ENCODE measurements around the gene CBLL1.

CBLL1 gene

DNA sequence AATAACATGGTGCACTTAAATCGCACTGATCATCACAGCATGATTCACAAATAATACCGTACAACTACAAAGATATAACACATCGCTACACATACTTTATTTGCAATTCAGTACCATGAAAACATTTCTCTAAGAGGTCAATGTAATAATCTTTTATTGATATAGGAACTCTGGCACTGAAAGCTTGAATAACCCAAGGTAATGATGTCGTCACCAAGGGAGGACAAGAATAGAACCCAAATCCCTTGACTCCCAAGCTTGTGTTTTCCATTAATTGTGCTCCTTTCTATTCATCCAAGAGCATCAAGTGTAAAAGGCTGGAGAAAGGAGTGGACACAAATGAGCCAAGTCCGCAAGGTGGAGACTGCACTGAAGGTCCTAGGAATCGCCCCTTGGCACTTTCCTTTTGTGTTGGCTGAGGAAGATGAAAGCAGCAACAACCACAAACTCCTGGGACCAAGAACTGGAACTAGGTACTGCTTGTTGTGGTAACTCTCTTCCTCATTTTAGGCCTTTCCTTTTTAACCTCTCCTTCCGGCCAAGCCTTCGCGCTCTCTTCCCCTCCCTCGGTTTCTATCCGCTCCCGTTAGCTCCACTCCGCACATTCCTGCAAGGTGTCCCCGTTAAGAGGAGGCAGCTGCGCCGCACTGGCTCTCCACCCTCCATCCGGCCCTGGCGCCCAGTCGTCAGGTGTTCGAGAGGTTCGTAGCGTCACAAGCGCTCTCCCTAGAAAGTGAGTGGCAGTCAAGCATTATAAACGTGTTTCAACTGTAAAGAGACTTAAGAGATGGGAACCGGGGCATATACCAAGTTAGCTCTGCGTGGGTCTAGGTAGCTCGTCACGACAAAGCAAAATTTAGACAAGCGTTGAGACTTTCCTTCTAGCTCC, 1.0 kb upstream of the CBLL1 start:
- in situ Hi-C loops (cut with HindIII; ENCODE audit: low sequenced_read_pairs) = no loop called here

DNA sequence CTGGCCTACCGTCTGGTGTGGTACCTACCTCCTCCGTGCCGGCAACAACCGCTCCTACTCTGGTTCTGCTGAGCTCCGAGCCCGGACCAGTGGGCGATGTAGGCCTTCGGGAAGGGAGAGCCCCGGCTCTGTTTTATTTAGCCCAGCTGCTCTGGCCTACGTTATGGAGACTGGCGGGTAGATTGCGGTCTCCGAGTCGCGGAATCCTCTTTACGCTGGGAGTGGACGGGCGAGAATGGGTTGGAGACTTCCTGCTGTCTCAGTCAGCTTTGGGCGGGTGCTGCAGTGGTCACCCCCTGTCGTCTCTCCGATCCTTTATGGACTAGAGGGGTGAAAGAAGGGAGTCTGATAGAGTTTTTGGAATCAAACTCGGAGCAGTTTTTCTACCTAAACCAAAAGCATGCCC, 406 bp downstream of the CBLL1 start:
- in situ Hi-C loops (cut with HindIII; ENCODE audit: low sequenced_read_pairs) = no loop called here

DNA sequence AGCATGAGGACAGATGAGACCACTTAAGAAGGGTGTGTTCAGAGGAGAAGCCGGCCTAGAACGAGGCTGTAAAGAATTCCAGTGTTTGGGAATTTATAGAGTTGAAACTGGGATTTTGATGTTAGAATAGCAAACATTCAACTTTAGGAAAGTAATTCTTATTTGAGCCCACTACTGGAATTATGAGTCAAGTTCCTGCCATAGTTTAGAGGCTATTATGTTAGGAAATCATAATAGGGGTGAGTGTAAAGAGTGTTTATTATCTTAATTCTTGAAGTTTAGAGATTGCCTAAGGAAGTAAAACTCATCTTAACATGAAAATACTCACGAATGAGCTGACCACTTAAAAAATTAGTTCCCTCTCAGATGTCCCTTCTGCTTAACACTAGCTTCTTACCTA, 2.1 kb downstream of the CBLL1 start:
- in situ Hi-C loops (cut with HindIII; ENCODE audit: low sequenced_read_pairs) = no loop called here

DNA sequence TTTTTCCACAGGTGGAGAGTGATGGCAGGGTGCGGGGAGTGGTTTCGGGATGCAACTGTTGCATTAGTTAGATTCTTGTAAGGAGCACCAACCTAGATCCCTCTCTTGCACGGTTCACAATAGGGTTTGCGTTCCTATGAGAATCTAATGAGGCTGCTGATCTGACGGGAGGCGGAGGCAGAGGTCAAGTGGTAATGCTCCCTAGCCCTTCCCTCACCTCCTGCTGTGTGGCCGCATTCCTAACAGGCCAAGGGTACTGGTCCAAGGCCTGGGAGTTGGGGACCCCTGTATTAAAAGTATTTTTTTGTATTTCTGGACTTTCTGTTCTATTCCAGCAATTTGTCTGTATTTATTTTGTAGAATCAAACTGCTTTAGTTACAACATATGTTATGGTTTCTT, 7.2 kb downstream of the CBLL1 start:
- in situ Hi-C loops (cut with HindIII; ENCODE audit: low sequenced_read_pairs) = no loop called here

DNA sequence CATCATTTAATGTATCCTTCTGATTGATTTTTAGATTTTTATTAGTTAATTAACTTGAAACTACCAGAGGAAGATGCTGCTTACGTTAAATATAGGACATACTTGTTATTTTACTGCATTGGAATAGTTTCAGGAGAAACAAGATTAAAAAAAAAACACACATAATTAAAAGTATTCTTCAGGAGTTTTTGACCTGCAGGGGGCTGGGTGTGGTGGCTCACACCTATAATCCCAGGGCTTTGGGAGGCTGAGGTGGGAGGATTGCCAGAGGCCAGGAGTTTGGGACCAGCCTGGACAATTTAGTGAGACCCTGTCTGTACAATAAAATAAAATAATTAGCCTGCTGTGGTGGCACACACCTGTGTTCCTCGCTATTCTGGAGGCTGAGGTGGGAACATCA, 10.7 kb downstream of the CBLL1 start:
- in situ Hi-C loops (cut with HindIII; ENCODE audit: low sequenced_read_pairs) = no loop called here

DNA sequence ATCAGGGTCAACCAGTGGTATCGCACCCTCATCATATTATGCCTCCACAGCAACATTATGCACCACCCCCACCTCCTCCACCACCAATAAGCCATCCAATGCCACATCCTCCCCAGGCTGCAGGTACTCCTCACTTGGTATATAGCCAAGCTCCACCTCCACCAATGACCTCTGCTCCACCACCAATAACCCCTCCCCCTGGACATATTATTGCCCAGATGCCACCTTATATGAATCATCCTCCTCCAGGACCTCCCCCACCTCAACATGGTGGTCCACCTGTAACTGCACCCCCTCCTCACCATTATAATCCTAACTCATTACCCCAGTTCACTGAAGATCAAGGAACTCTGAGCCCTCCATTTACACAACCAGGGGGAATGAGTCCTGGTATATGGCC, 14.7 kb downstream of the CBLL1 start:
- in situ Hi-C loops (cut with HindIII; ENCODE audit: low sequenced_read_pairs) = no loop called here

DNA sequence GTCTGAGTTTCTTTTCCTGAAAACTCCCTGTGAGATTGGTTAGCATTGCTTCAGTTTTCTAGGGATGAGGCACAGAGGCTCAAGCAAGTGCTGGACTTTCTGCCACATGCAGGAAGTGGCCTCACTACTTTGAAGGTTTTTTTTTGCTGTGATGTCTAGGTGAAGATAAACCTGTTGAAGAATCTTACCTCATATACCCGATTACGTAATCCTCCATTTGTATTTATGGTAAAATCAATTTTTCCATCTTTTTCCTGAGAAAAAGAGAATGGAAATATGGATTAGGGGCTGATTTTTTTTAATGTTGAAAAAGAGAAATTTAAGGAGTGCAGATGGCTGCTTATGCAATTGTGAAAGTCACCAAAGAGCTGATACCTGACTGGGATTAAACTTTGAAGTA, 23.4 kb downstream of the CBLL1 start:
- in situ Hi-C loops (cut with HindIII; ENCODE audit: low sequenced_read_pairs) = no loop called here

DNA sequence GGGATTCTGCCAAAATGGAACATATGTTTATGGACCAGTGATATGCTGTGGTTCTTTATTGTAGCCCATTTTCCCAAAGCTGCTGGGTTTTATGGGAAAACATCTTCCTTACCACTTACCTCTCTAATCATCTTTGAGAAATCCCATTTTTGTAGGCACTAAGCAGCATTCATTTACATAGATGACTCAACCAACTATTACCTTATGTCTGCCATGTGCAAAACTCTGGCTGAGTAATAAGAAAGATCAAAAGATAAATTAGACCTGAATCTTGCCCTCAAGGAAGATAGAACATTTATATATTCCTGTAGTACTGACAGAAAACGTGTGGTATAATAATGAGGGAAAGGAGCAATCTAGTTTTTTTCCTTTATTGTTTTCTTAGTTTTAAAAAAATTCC, 24.3 kb downstream of the CBLL1 start:
- in situ Hi-C loops (cut with HindIII; ENCODE audit: low sequenced_read_pairs) = no loop called here

DNA sequence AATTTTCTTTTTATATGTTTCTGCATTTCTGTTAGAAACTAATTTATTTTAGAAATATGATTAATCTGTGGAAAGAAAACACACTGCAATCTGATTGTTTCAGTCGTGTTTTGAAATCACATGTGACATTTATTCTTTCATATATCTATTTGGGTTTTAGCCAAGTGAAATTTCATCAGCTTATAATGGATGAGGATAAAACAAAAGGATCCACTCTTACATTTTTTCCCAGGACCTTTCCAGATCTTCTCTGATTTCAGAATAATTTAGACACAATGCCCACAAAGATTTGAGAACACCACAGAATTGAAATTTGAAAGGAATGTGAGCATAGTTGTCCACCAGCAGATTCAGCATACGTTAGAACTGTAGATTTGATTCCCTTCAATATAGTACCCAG, 29.1 kb downstream of the CBLL1 start:
- in situ Hi-C loops (cut with HindIII; ENCODE audit: low sequenced_read_pairs) = no loop called here

DNA sequence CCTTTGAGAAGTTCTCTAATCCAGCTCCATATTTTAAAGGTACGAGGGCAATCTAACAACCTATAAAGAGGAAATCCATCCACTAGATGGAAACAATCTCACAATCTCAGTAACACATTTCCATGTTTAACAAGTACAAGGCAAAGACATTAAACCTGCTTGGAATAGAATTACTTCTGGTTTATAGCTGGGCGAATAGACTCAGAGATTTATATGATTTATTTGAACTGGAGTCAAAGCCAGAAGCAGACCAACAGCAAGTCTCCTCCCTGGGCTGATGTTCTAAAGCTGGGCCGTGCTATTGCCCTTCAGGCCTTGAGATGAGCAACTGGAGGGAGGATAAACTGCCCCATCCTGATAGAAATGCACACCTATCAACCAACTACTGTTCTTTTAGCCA, 33.8 kb downstream of the CBLL1 start:
- in situ Hi-C loops (cut with HindIII; ENCODE audit: low sequenced_read_pairs) = no loop called here

DNA sequence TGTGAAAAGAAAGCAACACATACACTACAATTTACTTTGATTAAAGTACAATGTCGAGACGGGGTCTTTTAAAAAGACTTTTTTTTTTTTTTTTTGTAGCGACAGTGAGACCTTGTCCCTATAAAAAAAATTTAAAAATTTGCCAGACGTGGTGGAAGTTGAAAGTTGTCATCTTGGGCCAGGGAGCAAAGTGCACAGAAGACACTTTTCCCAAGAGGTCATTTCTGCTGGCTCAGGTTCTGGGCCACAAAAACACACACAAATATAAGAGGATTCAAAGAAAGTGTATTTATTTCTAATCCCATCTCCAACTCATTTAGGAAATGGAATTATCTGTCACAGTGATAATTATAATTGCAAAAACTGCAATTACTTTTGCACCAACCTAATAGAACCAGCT, 34.3 kb downstream of the CBLL1 start:
- in situ Hi-C loops (cut with HindIII; ENCODE audit: low sequenced_read_pairs) = no loop called here

DNA sequence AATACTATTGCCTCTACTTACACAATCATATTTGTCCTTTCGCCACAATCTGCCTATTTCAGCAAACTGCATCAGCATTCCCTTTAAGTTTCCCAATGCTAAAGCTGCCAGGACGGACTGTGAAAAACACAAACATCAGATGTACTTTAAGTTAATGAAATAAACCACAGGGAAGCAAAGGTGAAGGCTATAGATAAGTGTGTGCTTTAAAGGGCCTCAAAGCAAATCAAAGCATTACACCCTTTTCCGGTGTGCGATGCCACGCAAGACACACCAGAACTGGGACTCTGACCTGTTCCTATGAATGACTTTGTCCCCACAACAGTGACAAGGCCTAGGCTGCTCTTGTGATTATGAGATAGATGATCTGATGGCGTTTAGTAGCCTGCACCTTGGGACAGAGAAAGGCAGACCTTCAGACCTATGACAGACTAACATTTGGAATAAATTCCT, 35.7 kb downstream of the CBLL1 start:
- in situ Hi-C loops (cut with HindIII; ENCODE audit: low sequenced_read_pairs) = no loop called here

DNA sequence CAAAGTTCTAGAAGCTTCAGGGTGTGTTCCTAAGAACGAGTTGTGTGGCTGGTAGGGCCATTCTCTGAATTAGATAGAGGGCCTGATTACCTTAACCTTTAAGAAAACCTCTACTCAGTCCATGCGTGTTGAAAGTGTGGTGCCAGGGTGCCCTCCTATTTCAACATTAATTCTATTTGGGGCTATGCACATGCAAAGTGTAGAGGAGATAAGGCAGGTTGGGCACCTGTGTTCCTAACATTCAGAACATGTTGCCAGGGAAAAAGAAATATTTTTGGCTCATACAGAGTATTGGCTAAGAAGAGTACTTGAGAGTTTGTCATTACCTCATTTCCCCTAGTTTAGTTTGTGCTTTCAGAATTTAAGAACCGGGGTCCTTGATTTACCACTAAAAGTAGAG, 38.4 kb downstream of the CBLL1 start:
- in situ Hi-C loops (cut with HindIII; ENCODE audit: low sequenced_read_pairs) = no loop called here

DNA sequence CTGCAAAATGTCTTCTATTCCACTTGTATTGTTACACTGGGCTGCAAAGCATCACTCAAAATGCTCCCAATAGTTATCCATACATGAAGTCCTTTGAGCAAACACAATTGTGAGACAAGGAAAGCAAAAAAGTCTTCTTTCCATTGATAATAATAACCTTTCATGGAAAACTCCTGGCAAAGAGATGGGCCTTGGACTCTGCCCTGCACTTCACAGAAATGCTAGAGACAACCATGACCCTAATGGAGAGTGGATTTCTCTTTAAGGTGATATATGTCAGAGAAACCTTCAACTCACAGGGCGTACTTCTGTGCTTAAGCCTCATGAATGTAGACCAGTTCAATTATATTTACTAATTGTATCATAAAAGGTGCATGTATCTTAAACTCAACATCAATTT, 39.7 kb downstream of the CBLL1 start:
- in situ Hi-C loops (cut with HindIII; ENCODE audit: low sequenced_read_pairs) = no loop called here

DNA sequence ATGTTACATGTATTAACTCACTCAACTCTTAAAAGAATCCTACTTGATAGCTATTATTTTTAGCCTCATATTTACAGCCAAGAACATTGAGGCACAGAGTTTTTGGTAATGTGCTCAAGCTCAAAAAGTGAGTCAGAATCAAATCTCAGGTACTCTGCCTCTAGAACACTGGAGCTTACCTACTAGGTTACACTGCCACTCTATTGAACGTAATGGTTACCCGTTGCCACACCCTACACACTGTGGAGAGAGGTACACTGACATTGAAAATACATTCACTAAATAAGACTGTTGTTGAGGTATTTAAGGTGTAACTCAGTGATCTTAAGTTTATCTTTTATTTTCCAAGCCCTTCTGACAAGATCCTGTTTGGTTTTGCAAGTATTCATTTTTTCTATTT, 41.2 kb downstream of the CBLL1 start:
- in situ Hi-C loops (cut with HindIII; ENCODE audit: low sequenced_read_pairs) = no loop called here

DNA sequence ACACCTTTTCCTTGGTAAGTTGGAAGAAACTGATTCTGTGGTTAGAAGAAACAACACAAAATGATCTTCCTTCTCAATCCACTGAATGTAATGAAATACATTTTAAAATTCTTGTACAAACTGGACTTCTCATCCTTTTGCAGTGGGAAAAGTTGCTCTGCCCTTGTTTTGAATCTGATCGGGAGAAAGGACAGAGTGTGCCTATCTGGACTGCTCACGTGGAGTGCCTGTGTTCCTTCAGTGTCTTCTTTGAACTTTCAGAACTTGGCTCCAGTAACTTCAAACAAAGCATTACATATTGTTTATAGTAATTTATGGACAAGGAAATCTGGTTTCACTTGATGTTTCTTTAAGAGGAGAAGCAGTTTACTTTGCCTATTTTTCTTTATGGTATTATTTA, 42.0 kb downstream of the CBLL1 start:
- in situ Hi-C loops (cut with HindIII; ENCODE audit: low sequenced_read_pairs) = no loop called here

DNA sequence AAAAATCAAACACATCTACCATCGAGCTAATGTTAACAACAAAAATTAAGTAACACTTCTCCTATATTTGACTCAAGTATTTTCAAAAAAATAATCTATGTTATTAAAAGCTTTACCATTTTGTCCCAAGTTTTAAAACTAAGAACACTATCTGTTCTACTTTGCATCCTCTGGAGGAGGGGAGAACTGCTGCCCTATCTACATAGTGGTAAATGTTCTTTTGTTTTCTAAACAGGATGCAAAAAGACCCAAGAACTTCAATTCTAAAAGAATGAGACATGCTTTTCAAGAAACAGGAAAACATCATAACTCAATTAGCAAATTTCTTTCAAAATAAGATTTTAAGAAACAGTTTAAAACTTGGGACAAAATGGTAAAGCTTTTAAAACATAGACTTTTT, 44.3 kb downstream of the CBLL1 start:
- in situ Hi-C loops (cut with HindIII; ENCODE audit: low sequenced_read_pairs) = no loop called here

DNA sequence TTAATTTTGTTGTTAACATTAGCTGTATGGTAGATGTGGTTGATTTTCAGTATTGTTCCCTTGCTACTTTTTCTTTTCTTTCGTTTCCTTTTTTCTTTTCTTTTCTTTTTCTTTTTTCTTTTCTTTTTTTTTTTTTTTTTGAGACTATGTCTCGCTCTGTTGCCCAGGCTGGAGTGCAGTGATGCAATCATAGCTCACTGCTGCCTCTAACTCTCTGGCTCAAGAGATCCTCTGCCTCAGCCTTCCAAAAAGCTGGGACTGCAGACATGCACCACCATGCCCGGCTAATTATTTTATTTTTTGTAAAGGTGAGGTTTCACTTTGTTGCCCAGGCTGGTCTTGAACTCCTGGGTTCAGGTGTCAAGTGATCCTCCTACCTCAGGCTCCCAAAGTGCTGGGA, 44.7 kb downstream of the CBLL1 start:
- in situ Hi-C loops (cut with HindIII; ENCODE audit: low sequenced_read_pairs) = no loop called here

DNA sequence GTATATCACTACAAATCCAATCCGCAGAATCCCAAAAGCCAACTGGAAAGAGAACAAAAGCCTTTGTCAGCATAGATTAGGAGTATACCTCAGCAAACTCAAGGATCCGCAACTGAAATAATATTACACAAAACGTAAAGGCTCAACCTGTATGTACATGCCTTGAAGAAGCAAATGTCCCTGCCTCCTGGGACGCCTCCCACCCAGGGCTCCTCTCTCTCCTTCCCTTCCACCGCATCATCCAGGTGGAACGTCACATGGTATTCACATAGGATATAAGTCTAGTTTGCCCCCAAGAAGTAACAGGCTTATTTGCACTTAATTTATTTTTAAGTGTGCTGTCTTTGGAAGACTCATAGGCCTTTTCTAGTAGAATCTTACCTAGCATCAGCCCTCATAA, 45.7 kb downstream of the CBLL1 start:
- in situ Hi-C loops (cut with HindIII; ENCODE audit: low sequenced_read_pairs) = no loop called here

DNA sequence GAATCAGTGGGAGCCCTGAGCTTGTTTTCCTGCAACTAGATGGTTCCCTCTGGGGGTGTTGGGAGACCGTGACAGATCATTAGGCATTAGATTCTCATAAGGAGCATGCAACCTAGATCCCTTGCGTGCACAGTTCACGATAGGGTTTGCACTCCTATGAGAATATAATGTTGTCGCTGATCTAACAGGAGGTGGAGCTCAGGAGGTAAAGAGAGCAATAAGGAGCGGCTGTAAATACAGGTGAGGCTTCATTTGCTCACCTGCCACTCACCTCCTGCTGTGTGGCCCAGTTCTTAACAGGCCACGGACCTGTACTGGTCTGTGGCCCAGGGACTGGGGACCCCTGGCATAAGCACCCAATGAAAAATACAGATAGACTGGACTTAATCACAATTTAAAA, 48.4 kb downstream of the CBLL1 start:
- in situ Hi-C loops (cut with HindIII; ENCODE audit: low sequenced_read_pairs) = no loop called here

DNA sequence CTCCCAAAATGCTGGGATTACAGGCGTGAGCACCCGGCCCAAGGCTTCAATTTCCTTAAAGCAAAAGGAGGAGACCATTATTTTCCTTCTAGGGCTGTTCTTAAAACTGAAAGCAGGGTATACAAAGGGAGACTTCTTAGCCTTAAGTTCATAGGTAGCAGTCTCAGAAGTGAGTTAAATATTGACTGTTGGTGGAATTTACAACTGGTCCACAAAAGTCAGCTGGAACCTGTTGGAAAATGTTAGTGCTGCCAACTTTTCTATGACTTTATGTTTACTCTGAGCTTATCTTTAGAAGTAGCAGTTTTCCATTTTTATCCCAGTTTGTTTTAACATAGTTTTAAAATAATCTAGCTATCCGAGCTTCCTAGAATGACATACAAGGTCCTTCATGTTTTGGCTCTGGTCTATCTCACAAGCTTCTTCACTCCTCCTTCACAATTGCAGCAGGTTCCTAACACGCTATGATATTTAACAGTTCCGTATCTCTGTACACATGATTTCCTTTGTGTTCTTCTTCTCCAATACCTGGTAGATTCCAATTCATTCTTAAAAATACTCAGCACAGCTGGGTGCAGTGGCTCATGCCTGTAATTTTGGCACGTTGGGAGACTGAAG, 55.8 kb downstream of the CBLL1 start:
- in situ Hi-C loops (cut with HindIII; ENCODE audit: low sequenced_read_pairs) = no loop called here

DNA sequence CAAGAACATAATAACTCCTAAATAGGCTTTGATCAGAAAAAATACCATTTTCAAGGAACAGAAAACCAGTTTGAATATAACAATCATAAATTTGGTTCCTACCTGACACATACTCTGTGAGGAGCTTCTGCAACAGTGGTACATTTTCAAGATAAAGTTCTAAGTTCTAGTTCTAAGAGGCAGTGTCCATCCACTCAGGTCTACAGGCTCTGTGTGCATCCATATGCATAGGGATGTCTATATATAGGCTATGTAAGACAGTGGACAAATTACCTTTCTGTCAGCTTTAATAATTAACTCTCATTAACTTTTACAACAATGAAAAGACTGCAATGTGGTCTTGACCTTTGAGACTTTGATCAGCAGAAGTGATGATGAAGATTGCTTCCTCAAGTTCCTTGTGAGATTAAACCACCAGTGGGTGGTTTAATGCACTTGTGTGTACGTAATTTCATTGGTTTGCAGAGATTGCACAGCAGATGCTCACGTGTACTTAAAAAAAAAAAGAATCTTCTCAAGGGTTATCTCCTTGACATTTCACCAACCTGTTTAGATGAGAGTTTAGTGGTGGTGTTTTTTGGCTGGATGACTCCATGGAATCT, 59.2 kb downstream of the CBLL1 start, which contains the start of gene SLC26A3:
Gene SLC26A3 (minus strand): TSS at position 215 of the 602 bp plus-strand sequence. CDS start 8,714 bp downstream, outside the sequence.
- in situ Hi-C loops (cut with HindIII; ENCODE audit: low sequenced_read_pairs) = no loop called here

Measured in endothelial cell of hepatic sinusoid (primary cell).